C4-2B (cell line): ENCODE results near the gene RPS6KA1.

Experiments
- CTCF ChIP-seq: fragments of 450-650 bp; conservative IDR thresholded peaks from 2 replicates; pipeline ENCODE4 v1.5.1; 2017; ENCODE audit warnings: mild to moderate bottlenecking
- ZFX ChIP-seq: fragments of 450-650 bp; IDR thresholded peaks from 2 replicates; pipeline ENCODE4 v1.6.1; 2017

GRCh38 chr1:26554781-26555180, 25.2 kb downstream of the RPS6KA1 start:
- TF ChIP-seq CTCF (no peak), ZFX (no peak)
